Measurements from ENCODE around the gene LHX1. TPM values are rescaled to one million over a fixed set of nuclear protein-coding genes. Genes with fewer than 3 reads are reported as not detected.

The LHX1 gene
- total RNA-seq, 1 donor from 2014 or later, result not detected

- Mint-ChIP-seq H3K4me3 (ENCODE audit: unreplicated experiment) (no peak overlapping the region), H3K36me3 (ENCODE audit: low read depth) (peaks cover under 1% of the 10 kb centered on the region), H3K4me1 (ENCODE audit: low read depth) (peaks cover 29% of the 10 kb centered on the region), H3K9me3 (ENCODE audit: low read depth) (no peaks in the 10 kb centered on the region), H3K27me3 (ENCODE audit: low read depth) (no peaks in the 10 kb centered on the region), H3K27ac (ENCODE audit: unreplicated experiment) (no peak overlapping the region)
- no peak for DNase-seq (ENCODE audit: low spot score)
- TF ChIP-seq CTCF (IDR thresholded peaks at IDR 0.05), result no peak
These were observed 40.3 kb downstream of the LHX1 start for GRCh38 chr17:36977568-36977967.

GRCh38 chr17:36978810-36979564 is 41.7 kb downstream of the LHX1 start:
- no peak for TF ChIP-seq CTCF (IDR thresholded peaks at IDR 0.05)
- no peak overlapping the region for H3K4me3 Mint-ChIP-seq (ENCODE audit: unreplicated experiment)
- peaks cover 2% of the 10 kb centered on the region for H3K36me3 Mint-ChIP-seq (ENCODE audit: low read depth)
- H3K27ac Mint-ChIP-seq (ENCODE audit: unreplicated experiment), result no peak overlapping the region
- no peak for DNase-seq (ENCODE audit: low spot score)
- peaks cover 29% of the 10 kb centered on the region for H3K4me1 Mint-ChIP-seq (ENCODE audit: low read depth)
- no peaks in the 10 kb centered on the region for H3K27me3 Mint-ChIP-seq (ENCODE audit: low read depth)
- H3K9me3 Mint-ChIP-seq (ENCODE audit: low read depth), result no peaks in the 10 kb centered on the region

GRCh38 chr17:36979565-36979941 is 42.3 kb downstream of the LHX1 start:
- DNase-seq (ENCODE audit: low spot score), result no peak
- Mint-ChIP-seq H3K27ac (ENCODE audit: unreplicated experiment) (peak overlapping the region; percentile 39), H3K9me3 (ENCODE audit: low read depth) (no peaks in the 10 kb centered on the region), H3K36me3 (ENCODE audit: low read depth) (peaks cover 4% of the 10 kb centered on the region), H3K27me3 (ENCODE audit: low read depth) (no peaks in the 10 kb centered on the region), H3K4me3 (ENCODE audit: unreplicated experiment) (no peak overlapping the region), H3K4me1 (ENCODE audit: low read depth) (peaks cover 29% of the 10 kb centered on the region)
- no peak for TF ChIP-seq CTCF (IDR thresholded peaks at IDR 0.05)

GRCh38 chr17:36980280-36980761 is 43.0 kb downstream of the LHX1 start:
- H3K9me3 Mint-ChIP-seq (ENCODE audit: low read depth), result no peaks in the 10 kb centered on the region
- peaks cover 29% of the 10 kb centered on the region for H3K4me1 Mint-ChIP-seq (ENCODE audit: low read depth)
- no peak overlapping the region for H3K4me3 Mint-ChIP-seq (ENCODE audit: unreplicated experiment)
- no peak for TF ChIP-seq CTCF (IDR thresholded peaks at IDR 0.05)
- peaks cover 4% of the 10 kb centered on the region for H3K36me3 Mint-ChIP-seq (ENCODE audit: low read depth)
- peak overlapping the region; percentile 38 for H3K27ac Mint-ChIP-seq (ENCODE audit: unreplicated experiment)
- DNase-seq (ENCODE audit: low spot score), result no peak
- no peaks in the 10 kb centered on the region for H3K27me3 Mint-ChIP-seq (ENCODE audit: low read depth)

- no peak for TF ChIP-seq CTCF (IDR thresholded peaks at IDR 0.05)
- Mint-ChIP-seq H3K27ac (ENCODE audit: unreplicated experiment) (no peak overlapping the region), H3K27me3 (ENCODE audit: low read depth) (no peaks in the 10 kb centered on the region), H3K4me1 (ENCODE audit: low read depth) (peaks cover 29% of the 10 kb centered on the region), H3K9me3 (ENCODE audit: low read depth) (no peaks in the 10 kb centered on the region), H3K4me3 (ENCODE audit: unreplicated experiment) (no peak overlapping the region), H3K36me3 (ENCODE audit: low read depth) (peaks cover 12% of the 10 kb centered on the region)
- no peak for DNase-seq (ENCODE audit: low spot score)
These were observed 46.3 kb downstream of the LHX1 start for GRCh38 chr17:36983618-36984017.

Measured in chondrocyte (in vitro differentiated cells).